K562 (cell line): ENCODE data around the gene SH3RF1. TPM values are rescaled to one million over a fixed set of nuclear protein-coding genes. Genes with fewer than 3 reads are reported as not detected.

Source experiments
- ATAC-seq: fragments of 200-7000 bp; cut with Tn5 transposase; 3 replicates; pipeline ENCODE4 v1.9.1; 2020; ENCODE audit warnings: moderate library complexity
- BruUV-seq: library from RNA; stranded (reverse); fragments of 400-500 nt; replicated peaks from 2 replicates; lab custom pipeline; 2021; lab: Mats Ljungman, UMichigan
- CTCF ChIA-PET: fragments of 300-600 bp; formaldehyde crosslinking; extraction: SDS; loops from one replicate; lab custom pipeline; 2021; ENCODE audit warnings: low intra/inter-chr PET ratio; lab: Yijun Ruan, JAX
- POLR2A ChIA-PET: fragments of 300-600, 350-650 bp; sonication (Branson Sonifier 250); formaldehyde crosslinking; extraction: SDS; loops from one replicate; lab custom pipeline; 2021; ENCODE audit warnings: antibody characterized with exemption, inconsistent platforms; lab: Yijun Ruan, JAX
- DNase-seq, 4 experiments: peaks; one replicate each; pipeline versions ENCODE4 v3.0.0 to v3.0.0-alpha.2; 2011 to 2018; ENCODE audit warnings: low spot score in 3 of 4, mixed read lengths in 3 of 4; ENCODE audit errors: extremely low read depth in 1 of 4
- FAIRE-seq: peaks from 2 replicates; lab custom pipeline; 2011; peaks lifted over from hg19 to GRCh38; lab: Jason Lieb, UNC
- H2AFZ ChIP-seq: 2 replicates; pipeline ENCODE4 v1.6.0; 2011; ENCODE audit warnings: low read depth, low read length, control low read depth, inconsistent platforms
- H3K27ac ChIP-seq: fragments of 200-600 bp; 3 replicates; pipeline ENCODE4 v1.8.0; 2011; ENCODE audit warnings: low read depth, mild to moderate bottlenecking, control low read depth, inconsistent platforms, low read length, moderate library complexity, mixed read lengths; ENCODE audit errors: extremely low read depth
- H3K27me3 ChIP-seq, 2 experiments: fragments of 300-600 bp in 1 of 2; 2 replicates in 1 of 2; 3 replicates in 1 of 2; pipeline versions ENCODE4 v1.6.0 to v1.8.0; 2011; ENCODE audit warnings: inconsistent platforms in 2 of 2, low read length in 2 of 2, mild to moderate bottlenecking in 1 of 2, mixed read lengths in 1 of 2, moderate library complexity in 1 of 2; ENCODE audit not compliant: control insufficient read depth in 2 of 2, insufficient read depth in 2 of 2
- H3K36me3 ChIP-seq: fragments of 300-600 bp; 3 replicates; pipeline ENCODE4 v1.8.0; 2011; ENCODE audit warnings: mild to moderate bottlenecking, low read length, inconsistent platforms; ENCODE audit not compliant: control insufficient read depth, insufficient read depth
- H3K4me1 ChIP-seq, 2 experiments: fragments of 200-600 bp in 1 of 2; replicated peaks in 1 of 2; 2 replicates in 1 of 2; 3 replicates in 1 of 2; pipeline versions ENCODE4 v1.5.1 to v1.8.0; 2011; ENCODE audit warnings: inconsistent platforms in 2 of 2, low read length in 2 of 2, mild to moderate bottlenecking in 1 of 2, mixed read lengths in 1 of 2, moderate library complexity in 1 of 2; ENCODE audit not compliant: control insufficient read depth in 2 of 2, insufficient read depth in 2 of 2
- H3K4me2 ChIP-seq: 2 replicates; pipeline ENCODE4 v1.6.1; 2011; ENCODE audit warnings: low read length, control low read depth, inconsistent platforms, mixed read lengths; ENCODE audit not compliant: insufficient read depth
- H3K4me3 ChIP-seq: fragments of 200-600 bp; sonication (generic), shearing (Covaris generic); 2 replicates; pipeline ENCODE4 v1.5.1; 2016; ENCODE audit warnings: control low read depth, inconsistent platforms
- H3K79me2 ChIP-seq: fragments of 200-600 bp; 3 replicates; pipeline ENCODE4 v1.8.0; 2011; ENCODE audit warnings: low read length, inconsistent platforms; ENCODE audit not compliant: control insufficient read depth, insufficient read depth
- H3K9ac ChIP-seq, 2 experiments: 2 replicates each; pipeline versions ENCODE4 v1.6.0 to v1.6.1; 2011; ENCODE audit warnings: low read depth in 2 of 2, low read length in 2 of 2, control low read depth in 1 of 2, inconsistent platforms in 1 of 2, mild to moderate bottlenecking in 1 of 2, mixed read lengths in 1 of 2; ENCODE audit not compliant: insufficient read depth in 1 of 2
- H3K9me1 ChIP-seq: one replicate; pipeline ENCODE4 v1.6.0; 2011; ENCODE audit warnings: inconsistent platforms, mild to moderate bottlenecking, low read length, moderate library complexity; ENCODE audit not compliant: control insufficient read depth, insufficient read depth
- H3K9me3 ChIP-seq: replicated peaks from 2 replicates; pipeline ENCODE4 v1.5.1; 2011; ENCODE audit warnings: low read depth, low read length, inconsistent platforms; ENCODE audit not compliant: control insufficient read depth, insufficient read depth
- H4K20me1 ChIP-seq: replicated peaks from 2 replicates; pipeline ENCODE4 v1.6.1; 2011; ENCODE audit warnings: low read length, inconsistent platforms, mixed read lengths; ENCODE audit not compliant: control insufficient read depth, insufficient read depth
- CEBPB ChIP-seq: fragments of 450-650 bp; IDR thresholded peaks from 2 replicates; pipeline ENCODE4 v1.6.1; 2016; ENCODE audit warnings: missing genetic modification characterization, missing compliant biosample characterization
- DPF2 ChIP-seq: fragments of 450-650 bp; IDR thresholded peaks from 2 replicates; pipeline ENCODE4 v1.6.1; 2016
- HMGN3 ChIP-seq: IDR thresholded peaks from 2 replicates; pipeline ENCODE4 v1.6.1; 2011; ENCODE audit warnings: borderline replicate concordance, low read depth, mild to moderate bottlenecking, mixed read lengths, low read length; ENCODE audit not compliant: insufficient read length; ENCODE audit errors: extremely low read depth
- HOXB6 ChIP-seq: fragments of 250-450 bp; sonication (Bioruptor Pico); IDR thresholded peaks from 2 replicates; pipeline ENCODE4 v1.5.1; 2022; ENCODE audit warnings: mild to moderate bottlenecking, borderline replicate concordance
- MCM3 ChIP-seq: fragments of 450-650 bp; IDR thresholded peaks from 2 replicates; pipeline ENCODE4 v1.6.1; 2016
- REST ChIP-seq, 2 experiments: fragments of 450-650 bp; formaldehyde crosslinking in 1 of 2; IDR thresholded peaks; 2 replicates each; pipeline versions ENCODE4 v1.4.0 to v1.6.1; 2014 to 2020; ENCODE audit warnings: mild to moderate bottlenecking in 2 of 2, borderline replicate concordance in 1 of 2, low read depth in 1 of 2
- SPI1 ChIP-seq: IDR thresholded peaks from 2 replicates; pipeline ENCODE4 v1.6.1; 2011; ENCODE audit warnings: low read depth, low read length, control low read depth, borderline replicate concordance
- ZNF184 ChIP-seq: sonication (generic); formaldehyde crosslinking; IDR thresholded peaks from 2 replicates; pipeline ENCODE4 v1.5.0; 2020; ENCODE audit warnings: missing genetic modification reagents
- ZNF551 ChIP-seq: fragments of 250-450 bp; sonication (Bioruptor Pico); IDR thresholded peaks from 2 replicates; pipeline ENCODE4 v1.5.0; 2021; ENCODE audit warnings: mild to moderate bottlenecking, moderate library complexity
- WGBS: fragments of 100-300 bp; shearing (Covaris generic); methylation state at CpG from one replicate; pipeline ENCODE4 v1.1.6; 2016; ENCODE audit warnings: low coverage, mixed read lengths; ENCODE audit not compliant: insufficient coverage; ENCODE audit errors: missing lambda C conversion rate; 5-methylcytosine and 5-hydroxymethylcytosine counted together
- in situ Hi-C: fragments of 300-500 bp; cut with MboI; formaldehyde crosslinking; loops from 4 replicates; pipeline ENCODE4 v1.15.0; 2018; ENCODE audit warnings: inconsistent platforms, mixed read lengths
- intact Hi-C: fragments of 100-400 bp; cut with micrococcal nuclease; formaldehyde crosslinking; loops from 2 replicates; pipeline ENCODE4 v1.14.2; 2022
- polyA plus RNA-seq, 8 experiments: library from polyadenylated mRNA; depleted of rRNA in 4 of 8; stranded (reverse) in 5 of 8; unstranded in 3 of 8; fragments of >200 nt; fragmentation: Nextera tagmentation in 2 of 8; fragmentation: Illumina TruSeq in 1 of 8; extraction: Ambion mirVana in 2 of 8; extraction: Trizol in 1 of 8; gene quantifications; 2 replicates each; pipeline versions ENCODE4 v1.2.1 to v1.2.3, GENCODE V29; 2011 to 2014; ENCODE audit warnings: inconsistent platforms in 1 of 8, missing spikeins in 1 of 8
- total RNA-seq, 7 experiments: library from RNA; depleted of rRNA in 6 of 7; stranded (reverse); fragments of >200 nt in 6 of 7; fragmentation: Illumina TruSeq in 2 of 7; extraction: Trizol in 2 of 7; gene quantifications; 2 replicates each; pipeline versions ENCODE4 v1.2.1 to v1.2.3, GENCODE V29; 2011 to 2021; ENCODE audit warnings: low replicate concordance in 1 of 7

SH3RF1 gene
- total and polyA plus RNA-seq, 9 of the 15 experiments (the other 6 are each of a cell fraction or from before 2014, with no cell fraction given), result 0.04 to 0.16 (median 0.11) TPM; not detected in 6

- TF ChIP-seq HOXB6 (no peak), MCM3 (no peak), ZNF551 (CRISPR knock-in tag) (no peak), ZNF184 (CRISPR knock-in tag) (no peak)
Measured at GRCh38 chr4:169271692-169272007, 894 bp upstream of the SH3RF1 start (continued).

GRCh38 chr4:169269916-169270809 is 593 bp downstream of the SH3RF1 start:
- H3K79me2 ChIP-seq, result no peaks in the 10 kb centered on the region
- DNase-seq (peak; percentile 20 to 32 (median 30)), FAIRE-seq (no peak), ATAC-seq (peak; percentile 79)
- in situ Hi-C loops (no loop called here), intact Hi-C loops (loop anchor here (10.0 kb wide), 1 partner anchor 215 kb away; no protein-coding TSS in a partner anchor)
- POLR2A ChIA-PET, result interaction anchor here (1.2 kb wide), 2 partner anchors 9 to 21 kb away, joined by 3 read pairs; no protein-coding TSS in a partner anchor
- no peak overlapping the region for H3K27ac ChIP-seq
- 2% methylated on average over 38 of the region's 62 CpGs for WGBS
- H3K9ac ChIP-seq, result peak overlapping the region in 1 of 2 experiments; percentile 74; a peak in 2 of 4 replicates
- peaks cover 19 to 29% of the 10 kb centered on the region in 2 experiments; a peak in 4 of 5 replicates for H3K27me3 ChIP-seq
- H3K4me1 ChIP-seq, result peaks cover 0 to 18% of the 10 kb centered on the region in 2 experiments; a peak in 2 of 5 replicates
- peak overlapping the region; percentile 30 for H3K4me3 ChIP-seq
- H3K9me1 ChIP-seq, result no peaks in the 10 kb centered on the region
- peak overlapping the region; percentile 41 for H3K4me2 ChIP-seq
- CTCF ChIA-PET, result no interaction called here
- no peaks in the 10 kb centered on the region for H3K36me3 ChIP-seq
- peak overlapping the region; percentile 59; the same call in 1 of the 2 replicates for H2AFZ ChIP-seq
- no peaks in the 10 kb centered on the region for H3K9me3 ChIP-seq
- no TSS peak for BruUV-seq
- H4K20me1 ChIP-seq, result no peaks in the 10 kb centered on the region
- TF ChIP-seq HMGN3, result peak; percentile 22
- peak; percentile 62 for TF ChIP-seq CEBPB (tag)
- TF ChIP-seq SPI1, result no peak
- no peak for TF ChIP-seq DPF2
- peak; percentile 18; the same call in 1 of the 2 replicates for TF ChIP-seq REST (IDR thresholded peaks at IDR 0.05; ENCODE audit: borderline replicate concordance)
- TF ChIP-seq REST (CRISPR knock-in tag; IDR thresholded peaks at IDR 0.05; ENCODE audit: low read depth), result no peak
